K562 (cell line): ENCODE results near the gene COX4I2. TPM values are rescaled to one million over a fixed set of nuclear protein-coding genes. Genes with fewer than 3 reads are reported as not detected.

Experiments used
- BRD9 ChIP-seq: fragments of 450-650 bp; IDR thresholded peaks from 2 replicates; pipeline ENCODE4 v1.6.1; 2018; ENCODE audit warnings: low read depth; ENCODE audit not compliant: partially characterized antibody
- FOXM1 ChIP-seq, 2 experiments: fragments of 450-650 bp in 1 of 2; sonication (generic) in 1 of 2; formaldehyde crosslinking in 1 of 2; IDR thresholded peaks; 2 replicates each; pipeline versions ENCODE4 v1.6.1 to v1.9.0; 2017 to 2022; ENCODE audit warnings: low read depth in 2 of 2, mild to moderate bottlenecking in 2 of 2, missing genetic modification reagents in 1 of 2, moderate library complexity in 1 of 2
- HMGN3 ChIP-seq: IDR thresholded peaks from 2 replicates; pipeline ENCODE4 v1.6.1; 2011; ENCODE audit warnings: borderline replicate concordance, low read depth, mild to moderate bottlenecking, mixed read lengths, low read length; ENCODE audit not compliant: insufficient read length; ENCODE audit errors: extremely low read depth
- MEF2A ChIP-seq: IDR thresholded peaks from 2 replicates; pipeline ENCODE4 v1.6.1; 2011; ENCODE audit warnings: low read depth, mild to moderate bottlenecking, low read length, moderate library complexity; ENCODE audit not compliant: control insufficient read depth
- NBN ChIP-seq: fragments of 450-650 bp; IDR thresholded peaks from 2 replicates; pipeline ENCODE4 v1.6.1; 2016; ENCODE audit warnings: low read depth, mild to moderate bottlenecking
- RAD51 ChIP-seq: fragments of 450-650 bp; IDR thresholded peaks from 2 replicates; pipeline ENCODE4 v1.7.1; 2016; ENCODE audit warnings: low read depth, mild to moderate bottlenecking, borderline replicate concordance
- RBM17 ChIP-seq: fragments of 200-400 bp; formaldehyde crosslinking; IDR thresholded peaks from 2 replicates; pipeline ENCODE4 v1.6.1; 2017; ENCODE audit warnings: low read depth, mild to moderate bottlenecking, low read length, borderline replicate concordance
- ZFP1 ChIP-seq: fragments of 450-650 bp; formaldehyde crosslinking; IDR thresholded peaks from 2 replicates; pipeline ENCODE4 v1.4.0; 2020; ENCODE audit warnings: mild to moderate bottlenecking, mixed read lengths
- ZNF133 ChIP-seq: fragments of 250-450 bp; sonication (Bioruptor Pico); IDR thresholded peaks from 2 replicates; pipeline ENCODE4 v1.4.0; 2020; ENCODE audit warnings: mild to moderate bottlenecking
- ZNF316 ChIP-seq: fragments of 450-650 bp; IDR thresholded peaks from 2 replicates; pipeline ENCODE4 v1.6.1; 2016
- ZNF384 ChIP-seq: IDR thresholded peaks from 2 replicates; pipeline ENCODE4 v1.6.1; 2012; ENCODE audit warnings: low read depth, low read length, improper control_type of control experiment
- polyA plus RNA-seq, 8 experiments: library from polyadenylated mRNA; depleted of rRNA in 4 of 8; stranded (reverse) in 5 of 8; unstranded in 3 of 8; fragments of >200 nt; fragmentation: Nextera tagmentation in 2 of 8; fragmentation: Illumina TruSeq in 1 of 8; extraction: Ambion mirVana in 2 of 8; extraction: Trizol in 1 of 8; gene quantifications; 2 replicates each; pipeline versions ENCODE4 v1.2.1 to v1.2.3, GENCODE V29; 2011 to 2014; ENCODE audit warnings: inconsistent platforms in 1 of 8, missing spikeins in 1 of 8
- total RNA-seq, 7 experiments: library from RNA; depleted of rRNA in 6 of 7; stranded (reverse); fragments of >200 nt in 6 of 7; fragmentation: Illumina TruSeq in 2 of 7; extraction: Trizol in 2 of 7; gene quantifications; 2 replicates each; pipeline versions ENCODE4 v1.2.1 to v1.2.3, GENCODE V29; 2011 to 2021; ENCODE audit warnings: low replicate concordance in 1 of 7
- TF ChIP-seq, protein P1 (sequence below): fragments of 450-650 bp; IDR thresholded peaks from 2 replicates; pipeline ENCODE4 v1.6.1; 2017; ENCODE audit warnings: antibody characterized with exemption, mild to moderate bottlenecking
- TF ChIP-seq, protein P2 (sequence below): fragments of 450-650 bp; IDR thresholded peaks from 2 replicates; pipeline ENCODE4 v1.6.1; 2017; ENCODE audit warnings: antibody characterized with exemption
- TF ChIP-seq, protein P3 (sequence below): fragments of 250-450 bp; sonication (Bioruptor Pico); IDR thresholded peaks from 2 replicates; pipeline ENCODE4 v1.4.0; 2020; ENCODE audit warnings: mild to moderate bottlenecking
- TF ChIP-seq, protein P4 (sequence below): fragments of 450-650 bp; IDR thresholded peaks from 2 replicates; pipeline ENCODE4 v1.6.1; 2016
- TF ChIP-seq, protein P5 (sequence below), 2 experiments: fragments of 450-650 bp; conservative IDR thresholded peaks; 2 replicates each; pipeline ENCODE4 v1.6.1; 2017; ENCODE audit warnings: mild to moderate bottlenecking in 2 of 2, moderate library complexity in 2 of 2

Gene COX4I2
- total and polyA plus RNA-seq, 9 of the 15 experiments (the other 6 are each of a cell fraction or from before 2014, with no cell fraction given) = not detected

DNA sequence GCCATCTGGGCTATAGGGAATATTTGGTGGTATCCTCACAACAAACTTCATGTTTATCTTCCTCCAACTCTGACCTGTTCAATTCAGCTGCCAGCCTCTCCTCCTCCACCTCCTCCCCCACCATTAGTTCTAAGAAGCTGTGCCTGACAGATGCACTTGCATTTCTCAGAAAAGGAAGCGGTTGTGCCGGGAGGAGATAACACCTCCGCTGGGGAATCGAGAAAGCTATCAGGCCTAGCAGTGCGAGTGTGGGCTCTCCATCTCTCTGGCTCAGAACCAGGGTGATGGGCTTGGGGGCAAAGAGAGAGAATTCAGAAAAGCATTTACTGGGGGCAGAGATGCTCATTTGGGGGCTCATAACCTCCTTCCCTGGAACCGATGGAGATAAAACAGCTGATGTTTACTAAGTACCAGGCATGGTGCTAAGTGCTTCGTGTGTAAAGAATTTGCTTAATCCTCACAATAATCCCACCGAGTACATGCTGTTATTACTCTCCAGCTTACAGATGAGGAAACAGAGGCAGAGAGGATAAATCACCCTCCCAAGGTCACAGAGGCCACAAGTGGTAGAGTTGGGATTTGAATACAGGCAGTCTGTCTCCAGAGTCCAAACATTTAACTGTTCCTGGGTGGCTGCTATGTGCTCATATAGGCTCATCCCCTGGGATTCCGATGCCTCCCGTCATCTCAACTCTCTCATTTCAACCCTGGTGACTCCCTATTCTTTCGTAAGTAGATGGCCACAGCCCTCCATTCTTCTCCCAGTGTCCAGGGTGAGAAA lies 38.3 kb downstream of the COX4I2 start (continued):
- TF ChIP-seq, protein P1, sequence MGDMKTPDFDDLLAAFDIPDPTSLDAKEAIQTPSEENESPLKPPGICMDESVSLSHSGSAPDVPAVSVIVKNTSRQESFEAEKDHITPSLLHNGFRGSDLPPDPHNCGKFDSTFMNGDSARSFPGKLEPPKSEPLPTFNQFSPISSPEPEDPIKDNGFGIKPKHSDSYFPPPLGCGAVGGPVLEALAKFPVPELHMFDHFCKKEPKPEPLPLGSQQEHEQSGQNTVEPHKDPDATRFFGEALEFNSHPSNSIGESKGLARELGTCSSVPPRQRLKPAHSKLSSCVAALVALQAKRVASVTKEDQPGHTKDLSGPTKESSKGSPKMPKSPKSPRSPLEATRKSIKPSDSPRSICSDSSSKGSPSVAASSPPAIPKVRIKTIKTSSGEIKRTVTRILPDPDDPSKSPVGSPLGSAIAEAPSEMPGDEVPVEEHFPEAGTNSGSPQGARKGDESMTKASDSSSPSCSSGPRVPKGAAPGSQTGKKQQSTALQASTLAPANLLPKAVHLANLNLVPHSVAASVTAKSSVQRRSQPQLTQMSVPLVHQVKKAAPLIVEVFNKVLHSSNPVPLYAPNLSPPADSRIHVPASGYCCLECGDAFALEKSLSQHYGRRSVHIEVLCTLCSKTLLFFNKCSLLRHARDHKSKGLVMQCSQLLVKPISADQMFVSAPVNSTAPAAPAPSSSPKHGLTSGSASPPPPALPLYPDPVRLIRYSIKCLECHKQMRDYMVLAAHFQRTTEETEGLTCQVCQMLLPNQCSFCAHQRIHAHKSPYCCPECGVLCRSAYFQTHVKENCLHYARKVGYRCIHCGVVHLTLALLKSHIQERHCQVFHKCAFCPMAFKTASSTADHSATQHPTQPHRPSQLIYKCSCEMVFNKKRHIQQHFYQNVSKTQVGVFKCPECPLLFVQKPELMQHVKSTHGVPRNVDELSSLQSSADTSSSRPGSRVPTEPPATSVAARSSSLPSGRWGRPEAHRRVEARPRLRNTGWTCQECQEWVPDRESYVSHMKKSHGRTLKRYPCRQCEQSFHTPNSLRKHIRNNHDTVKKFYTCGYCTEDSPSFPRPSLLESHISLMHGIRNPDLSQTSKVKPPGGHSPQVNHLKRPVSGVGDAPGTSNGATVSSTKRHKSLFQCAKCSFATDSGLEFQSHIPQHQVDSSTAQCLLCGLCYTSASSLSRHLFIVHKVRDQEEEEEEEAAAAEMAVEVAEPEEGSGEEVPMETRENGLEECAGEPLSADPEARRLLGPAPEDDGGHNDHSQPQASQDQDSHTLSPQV = peak; percentile 96
- TF ChIP-seq MEF2A = peak; percentile 84
- no peak for TF ChIP-seq ZNF384
- peak; percentile 93 for TF ChIP-seq FOXM1 (IDR thresholded peaks at IDR 0.05; ENCODE audit: low read depth)
- no peak for TF ChIP-seq FOXM1 (CRISPR knock-in tag; IDR thresholded peaks at IDR 0.05; ENCODE audit: low read depth)
- peak; percentile 89 for TF ChIP-seq HMGN3
- 0 out of 2 replicates have a peak, but pooled peaks have one; percentile 10 for TF ChIP-seq ZNF316
- TF ChIP-seq, protein P2, sequence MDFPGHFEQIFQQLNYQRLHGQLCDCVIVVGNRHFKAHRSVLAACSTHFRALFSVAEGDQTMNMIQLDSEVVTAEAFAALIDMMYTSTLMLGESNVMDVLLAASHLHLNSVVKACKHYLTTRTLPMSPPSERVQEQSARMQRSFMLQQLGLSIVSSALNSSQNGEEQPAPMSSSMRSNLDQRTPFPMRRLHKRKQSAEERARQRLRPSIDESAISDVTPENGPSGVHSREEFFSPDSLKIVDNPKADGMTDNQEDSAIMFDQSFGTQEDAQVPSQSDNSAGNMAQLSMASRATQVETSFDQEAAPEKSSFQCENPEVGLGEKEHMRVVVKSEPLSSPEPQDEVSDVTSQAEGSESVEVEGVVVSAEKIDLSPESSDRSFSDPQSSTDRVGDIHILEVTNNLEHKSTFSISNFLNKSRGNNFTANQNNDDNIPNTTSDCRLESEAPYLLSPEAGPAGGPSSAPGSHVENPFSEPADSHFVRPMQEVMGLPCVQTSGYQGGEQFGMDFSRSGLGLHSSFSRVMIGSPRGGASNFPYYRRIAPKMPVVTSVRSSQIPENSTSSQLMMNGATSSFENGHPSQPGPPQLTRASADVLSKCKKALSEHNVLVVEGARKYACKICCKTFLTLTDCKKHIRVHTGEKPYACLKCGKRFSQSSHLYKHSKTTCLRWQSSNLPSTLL = peak; percentile 83
- TF ChIP-seq, protein P3, sequence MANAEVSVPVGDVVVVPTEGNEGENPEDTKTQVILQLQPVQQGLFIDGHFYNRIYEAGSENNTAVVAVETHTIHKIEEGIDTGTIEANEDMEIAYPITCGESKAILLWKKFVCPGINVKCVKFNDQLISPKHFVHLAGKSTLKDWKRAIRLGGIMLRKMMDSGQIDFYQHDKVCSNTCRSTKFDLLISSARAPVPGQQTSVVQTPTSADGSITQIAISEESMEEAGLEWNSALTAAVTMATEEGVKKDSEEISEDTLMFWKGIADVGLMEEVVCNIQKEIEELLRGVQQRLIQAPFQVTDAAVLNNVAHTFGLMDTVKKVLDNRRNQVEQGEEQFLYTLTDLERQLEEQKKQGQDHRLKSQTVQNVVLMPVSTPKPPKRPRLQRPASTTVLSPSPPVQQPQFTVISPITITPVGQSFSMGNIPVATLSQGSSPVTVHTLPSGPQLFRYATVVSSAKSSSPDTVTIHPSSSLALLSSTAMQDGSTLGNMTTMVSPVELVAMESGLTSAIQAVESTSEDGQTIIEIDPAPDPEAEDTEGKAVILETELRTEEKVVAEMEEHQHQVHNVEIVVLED (CRISPR knock-in tag) = no peak
- TF ChIP-seq, protein P4, sequence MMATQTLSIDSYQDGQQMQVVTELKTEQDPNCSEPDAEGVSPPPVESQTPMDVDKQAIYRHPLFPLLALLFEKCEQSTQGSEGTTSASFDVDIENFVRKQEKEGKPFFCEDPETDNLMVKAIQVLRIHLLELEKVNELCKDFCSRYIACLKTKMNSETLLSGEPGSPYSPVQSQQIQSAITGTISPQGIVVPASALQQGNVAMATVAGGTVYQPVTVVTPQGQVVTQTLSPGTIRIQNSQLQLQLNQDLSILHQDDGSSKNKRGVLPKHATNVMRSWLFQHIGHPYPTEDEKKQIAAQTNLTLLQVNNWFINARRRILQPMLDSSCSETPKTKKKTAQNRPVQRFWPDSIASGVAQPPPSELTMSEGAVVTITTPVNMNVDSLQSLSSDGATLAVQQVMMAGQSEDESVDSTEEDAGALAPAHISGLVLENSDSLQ = peak; percentile 77
- no peak for TF ChIP-seq RBM17
- peak; percentile 64 for TF ChIP-seq BRD9
- TF ChIP-seq, protein P5, sequence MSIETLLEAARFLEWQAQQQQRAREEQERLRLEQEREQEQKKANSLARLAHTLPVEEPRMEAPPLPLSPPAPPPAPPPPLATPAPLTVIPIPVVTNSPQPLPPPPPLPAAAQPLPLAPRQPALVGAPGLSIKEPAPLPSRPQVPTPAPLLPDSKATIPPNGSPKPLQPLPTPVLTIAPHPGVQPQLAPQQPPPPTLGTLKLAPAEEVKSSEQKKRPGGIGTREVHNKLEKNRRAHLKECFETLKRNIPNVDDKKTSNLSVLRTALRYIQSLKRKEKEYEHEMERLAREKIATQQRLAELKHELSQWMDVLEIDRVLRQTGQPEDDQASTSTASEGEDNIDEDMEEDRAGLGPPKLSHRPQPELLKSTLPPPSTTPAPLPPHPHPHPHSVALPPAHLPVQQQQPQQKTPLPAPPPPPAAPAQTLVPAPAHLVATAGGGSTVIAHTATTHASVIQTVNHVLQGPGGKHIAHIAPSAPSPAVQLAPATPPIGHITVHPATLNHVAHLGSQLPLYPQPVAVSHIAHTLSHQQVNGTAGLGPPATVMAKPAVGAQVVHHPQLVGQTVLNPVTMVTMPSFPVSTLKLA (conservative IDR thresholded peaks at IDR 0.05) = peak; percentile 43 to 86; a peak in 3 of 4 replicates
- 0 out of 2 replicates have a peak, but pooled peaks have one; percentile 49 for TF ChIP-seq ZFP1 (CRISPR knock-in tag)
- TF ChIP-seq RAD51 = peak; percentile 41; the same call in 1 of the 2 replicates
- peak; percentile 95 for TF ChIP-seq NBN
- TF ChIP-seq ZNF133 (CRISPR knock-in tag) = no peak
